ENCODE data around the gene ADCYAP1R1.

GRCh38 chr7:31087351-31087750 lies 35.2 kb downstream of the ADCYAP1R1 start:
- no peak for TF ChIP-seq CTCF (IDR thresholded peaks at IDR 0.05 in 8 of 11, conservative IDR thresholded peaks at IDR 0.05 in 3 of 11)
- no peak for TF ChIP-seq POLR2A (IDR thresholded peaks at IDR 0.05)
- TF ChIP-seq POLR2AphosphoS5 (IDR thresholded peaks at IDR 0.05), result no peak
